ENCODE results near the gene CCDC12.

GRCh38 chr3:46947981-46948791 lies 28.4 kb downstream of the CCDC12 start:
- TF ChIP-seq POLR2A (IDR thresholded peaks at IDR 0.05) (peak in 1 of 4 donors; percentile 27), CTCF (IDR thresholded peaks at IDR 0.05) (no peak)
